CD14-positive monocyte (primary cell): ENCODE data around the gene FRS3. TPM values are rescaled to one million over a fixed set of nuclear protein-coding genes. Genes with fewer than 3 reads are reported as not detected.

ENCODE experiments used
- DNase-seq, 3 donors: peaks; one replicate each; pipeline ENCODE4 v3.0.0-alpha.2; 2011 to 2022
- H2AFZ ChIP-seq: 2 replicates; pipeline ENCODE4 v1.6.0; 2012; ENCODE audit warnings: mild to moderate bottlenecking, low read depth, low read length, inconsistent platforms; ENCODE audit not compliant: insufficient read depth, poor library complexity, severe bottlenecking
- H3K27ac ChIP-seq, 2 donors: 1 replicate in 1 of 2; 2 replicates in 1 of 2; pipeline ENCODE4 v1.5.1; 2012 to 2013; ENCODE audit warnings: low read length in 2 of 2, control low read depth in 1 of 2, inconsistent platforms in 1 of 2, low read depth in 1 of 2, mild to moderate bottlenecking in 1 of 2
- H3K27me3 ChIP-seq, 2 donors: one replicate each; pipeline versions ENCODE4 v1.6.0 to v1.6.1; 2011 to 2013; ENCODE audit warnings: low read length in 2 of 2; ENCODE audit not compliant: control insufficient read depth in 2 of 2, insufficient read depth in 2 of 2
- H3K36me3 ChIP-seq, 2 donors: replicated peaks in 1 of 2; 1 replicate in 1 of 2; 2 replicates in 1 of 2; pipeline versions ENCODE4 v1.5.1 to v1.6.1; 2012 to 2013; ENCODE audit warnings: low read length in 2 of 2, control low read depth in 1 of 2, inconsistent platforms in 1 of 2, mild to moderate bottlenecking in 1 of 2; ENCODE audit not compliant: insufficient read depth in 2 of 2, control insufficient read depth in 1 of 2
- H3K4me1 ChIP-seq, 2 donors: 1 replicate in 1 of 2; 2 replicates in 1 of 2; pipeline versions ENCODE4 v1.5.1 to v1.6.1; 2012 to 2013; ENCODE audit warnings: low read length in 2 of 2, control low read depth in 1 of 2, inconsistent platforms in 1 of 2, mild to moderate bottlenecking in 1 of 2, moderate library complexity in 1 of 2; ENCODE audit not compliant: insufficient read depth in 2 of 2, control insufficient read depth in 1 of 2
- H3K4me2 ChIP-seq: replicated peaks from 2 replicates; pipeline ENCODE3; 2012; ENCODE audit warnings: low read length, moderate library complexity, mild to moderate bottlenecking; ENCODE audit not compliant: poor library complexity, severe bottlenecking; ENCODE audit errors: extremely low read depth
- H3K4me3 ChIP-seq, 3 experiments: fragments of 200-600 bp in 1 of 3; sonication (generic) in 1 of 3; replicated peaks in 1 of 3; 1 replicate in 2 of 3; 2 replicates in 1 of 3; pipeline ENCODE4 v1.5.1; 2011 to 2013; ENCODE audit warnings: low read length in 3 of 3, mild to moderate bottlenecking in 3 of 3, control low read depth in 2 of 3, low read depth in 2 of 3, inconsistent platforms in 1 of 3, moderate library complexity in 1 of 3
- H3K79me2 ChIP-seq: 2 replicates; pipeline ENCODE4 v1.6.0; 2012; ENCODE audit warnings: mild to moderate bottlenecking, control low read depth, inconsistent platforms, low read length, moderate library complexity; ENCODE audit not compliant: insufficient read depth
- H3K9ac ChIP-seq: 2 replicates; pipeline ENCODE4 v1.6.0; 2017; ENCODE audit warnings: low read length, mild to moderate bottlenecking; ENCODE audit not compliant: insufficient read depth, poor library complexity, severe bottlenecking
- H3K9me3 ChIP-seq, 2 donors: replicated peaks in 1 of 2; 1 replicate in 1 of 2; 2 replicates in 1 of 2; pipeline versions ENCODE4 v1.5.1 to v1.6.1; 2012 to 2013; ENCODE audit warnings: low read length in 2 of 2, control low read depth in 1 of 2; ENCODE audit not compliant: control insufficient read depth in 1 of 2, insufficient read depth in 1 of 2
- H4K20me1 ChIP-seq: 2 replicates; pipeline ENCODE4 v1.6.0; 2012; ENCODE audit warnings: mild to moderate bottlenecking, low read length, control low read depth, moderate library complexity; ENCODE audit not compliant: insufficient read depth
- H3K27ac Mint-ChIP-seq, 7 donors: one replicate each; pipeline ENCODE4 v1.8.0; 2020; ENCODE audit warnings: mild to moderate bottlenecking in 7 of 7, mixed read lengths in 7 of 7, moderate library complexity in 6 of 7, inconsistent platforms in 2 of 7
- H3K27me3 Mint-ChIP-seq, 3 donors: one replicate each; pipeline ENCODE4 v1.8.0; 2021 to 2022; ENCODE audit warnings: low read depth in 3 of 3, mild to moderate bottlenecking in 3 of 3, mixed read lengths in 3 of 3, moderate library complexity in 3 of 3, inconsistent platforms in 1 of 3
- H3K36me3 Mint-ChIP-seq, 2 donors: one replicate each; pipeline ENCODE4 v1.8.0; 2020; ENCODE audit warnings: mixed read lengths in 2 of 2, inconsistent platforms in 1 of 2, mild to moderate bottlenecking in 1 of 2
- H3K4me1 Mint-ChIP-seq: one replicate; pipeline ENCODE4 v1.8.0; 2020; ENCODE audit warnings: mild to moderate bottlenecking, mixed read lengths
- H3K4me3 Mint-ChIP-seq, 2 donors: one replicate each; pipeline ENCODE4 v1.8.0; 2020; ENCODE audit warnings: mild to moderate bottlenecking in 2 of 2, mixed read lengths in 2 of 2, moderate library complexity in 1 of 2
- H3K9me3 Mint-ChIP-seq, 7 donors: one replicate each; pipeline ENCODE4 v1.8.0; 2020 to 2022; ENCODE audit warnings: mixed read lengths in 7 of 7, mild to moderate bottlenecking in 6 of 7, moderate library complexity in 6 of 7, inconsistent platforms in 2 of 7
- WGBS: methylation state at CpG from one replicate; pipeline ENCODE4 v1.1.5; 2013; ENCODE audit warnings: missing lambda C conversion rate; ENCODE audit not compliant: insufficient coverage; 5-methylcytosine and 5-hydroxymethylcytosine counted together
- intact Hi-C, 2 donors: fragments of 100-400 bp; cut with micrococcal nuclease; formaldehyde crosslinking; loops; one replicate each; pipeline versions ENCODE4 v1.15.0 to v1.15.1; 2023
- polyA plus RNA-seq, 3 donors: library from polyadenylated mRNA; depleted of rRNA in 1 of 3; unstranded in 2 of 3; stranded (reverse) in 1 of 3; fragments of 300-500 nt in 2 of 3; fragments of >200 nt in 1 of 3; fragmentation: Illumina TruSeq in 2 of 3; gene quantifications; 1 replicate in 2 of 3; 2 replicates in 1 of 3; pipeline ENCODE4 v1.2.3, GENCODE V29; 2012 to 2021
- TF ChIP-seq, protein P1 (sequence below): fragments of 200-600 bp; IDR thresholded peaks from one replicate; pipeline ENCODE4 v1.8.0; 2022; ENCODE audit warnings: antibody characterized with exemption, mild to moderate bottlenecking

FRS3 gene
- polyA plus RNA-seq, 3 donors: 1.3 to 7.0 (median 2.6) TPM

DNA sequence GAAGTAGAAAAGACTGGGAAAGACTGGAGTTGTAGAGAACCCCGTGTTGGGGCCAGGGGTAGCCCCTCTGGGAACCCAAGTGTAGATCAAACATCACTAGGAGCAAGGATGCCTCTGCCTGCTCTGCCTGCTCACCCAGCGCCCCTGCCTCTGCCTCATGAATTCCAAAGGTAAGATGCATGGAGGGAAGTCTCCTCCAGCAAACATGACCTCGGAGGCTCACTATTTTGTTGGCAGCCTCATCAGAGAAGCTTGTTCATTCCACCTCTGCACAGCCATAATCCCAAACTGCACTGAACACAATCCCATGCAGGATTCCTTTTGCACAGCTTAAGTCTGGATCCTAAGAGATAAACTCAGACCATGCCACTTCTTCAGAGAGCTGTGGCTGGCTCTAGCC is 4.9 kb downstream of the FRS3 start:
- H2AFZ ChIP-seq: no peak overlapping the region
- no peak overlapping the region for H3K4me3 Mint-ChIP-seq
- DNase-seq: no peak
- peaks cover 49 to 68% of the 10 kb centered on the region in 2 donors for H3K36me3 Mint-ChIP-seq
- H3K9me3 ChIP-seq: no peaks in the 10 kb centered on the region
- H3K27ac Mint-ChIP-seq: peak overlapping the region in 2 of 7 donors; percentile 8 to 30
- WGBS: 100% methylated on average over 2 of the region's 3 CpGs
- no peak overlapping the region for H3K4me2 ChIP-seq
- TF ChIP-seq, protein P1, sequence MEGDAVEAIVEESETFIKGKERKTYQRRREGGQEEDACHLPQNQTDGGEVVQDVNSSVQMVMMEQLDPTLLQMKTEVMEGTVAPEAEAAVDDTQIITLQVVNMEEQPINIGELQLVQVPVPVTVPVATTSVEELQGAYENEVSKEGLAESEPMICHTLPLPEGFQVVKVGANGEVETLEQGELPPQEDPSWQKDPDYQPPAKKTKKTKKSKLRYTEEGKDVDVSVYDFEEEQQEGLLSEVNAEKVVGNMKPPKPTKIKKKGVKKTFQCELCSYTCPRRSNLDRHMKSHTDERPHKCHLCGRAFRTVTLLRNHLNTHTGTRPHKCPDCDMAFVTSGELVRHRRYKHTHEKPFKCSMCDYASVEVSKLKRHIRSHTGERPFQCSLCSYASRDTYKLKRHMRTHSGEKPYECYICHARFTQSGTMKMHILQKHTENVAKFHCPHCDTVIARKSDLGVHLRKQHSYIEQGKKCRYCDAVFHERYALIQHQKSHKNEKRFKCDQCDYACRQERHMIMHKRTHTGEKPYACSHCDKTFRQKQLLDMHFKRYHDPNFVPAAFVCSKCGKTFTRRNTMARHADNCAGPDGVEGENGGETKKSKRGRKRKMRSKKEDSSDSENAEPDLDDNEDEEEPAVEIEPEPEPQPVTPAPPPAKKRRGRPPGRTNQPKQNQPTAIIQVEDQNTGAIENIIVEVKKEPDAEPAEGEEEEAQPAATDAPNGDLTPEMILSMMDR: no peak
- intact Hi-C loops: loop anchor here (5.0 to 10.0 kb wide), 3 partner anchors 68 to 170 kb away; no protein-coding TSS in a partner anchor
- H3K79me2 ChIP-seq: peaks cover 7% of the 10 kb centered on the region
- peaks cover 30% of the 10 kb centered on the region for H3K4me1 Mint-ChIP-seq
- peaks cover 42 to 57% of the 10 kb centered on the region in 2 donors for H3K36me3 ChIP-seq
- H3K27ac ChIP-seq: no peak overlapping the region
- no peaks in the 10 kb centered on the region for H3K9me3 Mint-ChIP-seq
- no peak overlapping the region for H3K4me3 ChIP-seq
- no peak overlapping the region for H3K9ac ChIP-seq
- H3K4me1 ChIP-seq: peaks cover 31 to 37% of the 10 kb centered on the region in 2 donors
- no peaks in the 10 kb centered on the region for H3K27me3 Mint-ChIP-seq
- no peaks in the 10 kb centered on the region for H3K27me3 ChIP-seq
- H4K20me1 ChIP-seq: no peaks in the 10 kb centered on the region

DNA sequence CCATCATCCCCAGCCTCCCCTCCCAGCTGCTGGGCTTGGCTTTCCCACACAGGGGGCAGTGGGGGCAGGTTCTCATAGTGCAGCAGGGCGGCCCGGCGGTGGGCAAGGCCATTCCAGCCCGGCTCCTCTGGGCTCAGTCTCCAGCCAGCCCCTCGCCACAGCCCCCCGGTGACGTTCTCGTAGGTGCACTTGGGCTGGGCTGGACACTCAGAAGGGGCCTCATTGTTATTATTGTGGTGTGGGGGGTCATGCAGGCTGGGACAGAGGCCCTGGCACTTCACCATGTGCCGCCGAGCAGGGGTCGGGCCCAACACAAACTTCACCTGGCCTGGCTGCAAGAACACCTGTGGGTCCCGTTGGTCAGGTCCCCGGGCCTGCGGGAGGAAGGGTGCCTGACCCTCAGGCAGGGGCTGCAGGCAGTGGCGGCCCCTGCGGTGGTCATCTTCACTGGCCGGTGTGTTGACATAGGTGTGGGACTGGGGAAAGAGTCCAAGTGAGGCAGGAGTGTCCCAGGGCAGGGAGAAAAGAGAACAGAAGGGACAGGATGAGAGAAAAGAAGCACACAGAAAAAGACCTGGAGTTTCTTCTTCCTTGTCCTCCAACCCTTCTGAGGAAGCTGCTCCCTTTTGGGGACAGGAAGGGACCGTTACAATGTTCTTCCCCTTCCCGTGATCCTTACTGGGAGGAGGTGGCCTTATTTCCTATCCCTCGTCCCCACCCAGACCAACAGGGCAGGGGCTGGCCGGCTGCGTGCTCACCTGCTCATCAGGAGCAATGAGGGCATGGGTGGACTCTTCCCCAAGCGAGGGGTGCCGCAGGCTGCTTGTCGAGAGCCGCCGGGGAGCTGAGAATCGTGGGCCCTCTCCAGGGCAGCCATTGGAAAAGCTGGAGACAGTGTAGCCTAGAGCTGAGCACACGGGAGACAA is 8.4 kb downstream of the FRS3 start:
- Histone ChIP-seq H4K20me1 (no peaks in the 10 kb centered on the region), H3K9ac (no peak overlapping the region), H3K27me3 (no peaks in the 10 kb centered on the region), H3K27ac (no peak overlapping the region), H2AFZ (no peak overlapping the region), H3K9me3 (no peaks in the 10 kb centered on the region), H3K4me3 (no peak overlapping the region), H3K36me3 (peaks cover 42 to 64% of the 10 kb centered on the region in 2 donors), H3K4me2 (no peak overlapping the region), H3K4me1 (peaks cover 0 to 5% of the 10 kb centered on the region in 2 donors), H3K79me2 (no peaks in the 10 kb centered on the region)
- Mint-ChIP-seq H3K9me3 (no peaks in the 10 kb centered on the region), H3K36me3 (peaks cover 54 to 68% of the 10 kb centered on the region in 2 donors), H3K27ac (peak overlapping the region in 2 of 7 donors; percentile 32 to 37), H3K4me1 (peaks cover 4% of the 10 kb centered on the region), H3K4me3 (no peak overlapping the region), H3K27me3 (no peaks in the 10 kb centered on the region)
- 89% methylated on average over 17 of the region's 29 CpGs for WGBS
- DNase-seq: no peak
- TF ChIP-seq, protein P1: no peak
- intact Hi-C loops: loop anchor here (10.0 kb wide), 2 partner anchors 67 to 167 kb away; no protein-coding TSS in a partner anchor
